HCT116 (cell line): Measurements from ENCODE around the gene EXOC6B.

ENCODE experiments used
- EZH2phosphoT487 ChIP-seq: fragments of 200-600 bp; IDR thresholded peaks from 2 replicates; pipeline ENCODE4 v1.6.1; 2018; ENCODE audit warnings: antibody characterized with exemption, borderline replicate concordance
- TF ChIP-seq, protein P1 (sequence below), 3 experiments: fragments of 200-600 bp in 1 of 3; sonication (generic) in 1 of 3; IDR thresholded peaks in 2 of 3; conservative IDR thresholded peaks in 1 of 3; 2 replicates each; pipeline ENCODE4 v1.5.1; 2012 to 2017; ENCODE audit warnings: low read depth in 2 of 3, low read length in 2 of 3, antibody characterized with exemption in 1 of 3, borderline replicate concordance in 1 of 3, control low read depth in 1 of 3, mild to moderate bottlenecking in 1 of 3, mixed read lengths in 1 of 3, mixed run types in 1 of 3, moderate library complexity in 1 of 3; ENCODE audit not compliant: insufficient read depth in 1 of 3

DNA sequence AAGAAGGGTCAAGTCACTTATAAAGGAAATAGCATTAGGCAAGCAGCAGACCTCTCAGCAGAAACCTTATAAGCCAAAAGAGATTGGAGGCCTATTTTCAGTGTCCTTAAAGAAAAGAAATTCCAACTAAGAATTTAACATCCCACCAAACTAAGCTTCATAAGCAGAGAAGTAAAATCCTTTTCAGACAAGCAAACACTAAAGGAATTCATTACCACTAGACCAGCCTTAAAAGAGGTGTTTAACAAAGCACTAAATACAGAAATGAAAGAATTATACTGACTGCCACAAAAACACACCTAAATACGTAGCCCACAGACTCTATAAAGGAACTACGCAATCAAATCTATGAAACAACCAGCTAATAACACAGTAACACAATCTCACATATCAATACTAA, 160.4 kb downstream of the EXOC6B start:
- no peak for TF ChIP-seq EZH2phosphoT487
- TF ChIP-seq, protein P1, sequence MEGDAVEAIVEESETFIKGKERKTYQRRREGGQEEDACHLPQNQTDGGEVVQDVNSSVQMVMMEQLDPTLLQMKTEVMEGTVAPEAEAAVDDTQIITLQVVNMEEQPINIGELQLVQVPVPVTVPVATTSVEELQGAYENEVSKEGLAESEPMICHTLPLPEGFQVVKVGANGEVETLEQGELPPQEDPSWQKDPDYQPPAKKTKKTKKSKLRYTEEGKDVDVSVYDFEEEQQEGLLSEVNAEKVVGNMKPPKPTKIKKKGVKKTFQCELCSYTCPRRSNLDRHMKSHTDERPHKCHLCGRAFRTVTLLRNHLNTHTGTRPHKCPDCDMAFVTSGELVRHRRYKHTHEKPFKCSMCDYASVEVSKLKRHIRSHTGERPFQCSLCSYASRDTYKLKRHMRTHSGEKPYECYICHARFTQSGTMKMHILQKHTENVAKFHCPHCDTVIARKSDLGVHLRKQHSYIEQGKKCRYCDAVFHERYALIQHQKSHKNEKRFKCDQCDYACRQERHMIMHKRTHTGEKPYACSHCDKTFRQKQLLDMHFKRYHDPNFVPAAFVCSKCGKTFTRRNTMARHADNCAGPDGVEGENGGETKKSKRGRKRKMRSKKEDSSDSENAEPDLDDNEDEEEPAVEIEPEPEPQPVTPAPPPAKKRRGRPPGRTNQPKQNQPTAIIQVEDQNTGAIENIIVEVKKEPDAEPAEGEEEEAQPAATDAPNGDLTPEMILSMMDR (IDR thresholded peaks at IDR 0.05 in 2 of 3, conservative IDR thresholded peaks at IDR 0.05 in 1 of 3; ENCODE audit: borderline replicate concordance in 1 of 3, insufficient read depth in 1 of 3, low read depth in 2 of 3, low read length in 2 of 3), result no peak
